HS-5 (cell line): Measurements from ENCODE around the gene KCNAB3.

Experiments used
- DNase-seq: peaks from one replicate; pipeline ENCODE4 v3.0.0-alpha.2; 2012; ENCODE audit warnings: low read depth

KCNAB3 gene

GRCh38 chr17:7878234-7878633 is 51.4 kb downstream of the KCNAB3 start:
- no peak for DNase-seq

- no peak for DNase-seq
Measured at GRCh38 chr17:7875804-7876370, 53.8 kb downstream of the KCNAB3 start.

GRCh38 chr17:7873051-7873450 is 56.6 kb downstream of the KCNAB3 start:
- DNase-seq = no peak
